GM18505 (cell line): ENCODE results near the gene SAPCD1.

Source experiments
- ATAC-seq: cut with Tn5 transposase; IDR thresholded peaks from one replicate; pipeline ENCODE4 v1.9.1; 2021; ENCODE audit not compliant: unreplicated experiment
- POLR2A ChIP-seq: IDR thresholded peaks from 4 replicates; pipeline ENCODE4 v1.6.1; 2011; ENCODE audit warnings: borderline replicate concordance; ENCODE audit not compliant: insufficient read depth, insufficient read length; ENCODE audit errors: extremely low read depth

The SAPCD1 gene

DNA sequence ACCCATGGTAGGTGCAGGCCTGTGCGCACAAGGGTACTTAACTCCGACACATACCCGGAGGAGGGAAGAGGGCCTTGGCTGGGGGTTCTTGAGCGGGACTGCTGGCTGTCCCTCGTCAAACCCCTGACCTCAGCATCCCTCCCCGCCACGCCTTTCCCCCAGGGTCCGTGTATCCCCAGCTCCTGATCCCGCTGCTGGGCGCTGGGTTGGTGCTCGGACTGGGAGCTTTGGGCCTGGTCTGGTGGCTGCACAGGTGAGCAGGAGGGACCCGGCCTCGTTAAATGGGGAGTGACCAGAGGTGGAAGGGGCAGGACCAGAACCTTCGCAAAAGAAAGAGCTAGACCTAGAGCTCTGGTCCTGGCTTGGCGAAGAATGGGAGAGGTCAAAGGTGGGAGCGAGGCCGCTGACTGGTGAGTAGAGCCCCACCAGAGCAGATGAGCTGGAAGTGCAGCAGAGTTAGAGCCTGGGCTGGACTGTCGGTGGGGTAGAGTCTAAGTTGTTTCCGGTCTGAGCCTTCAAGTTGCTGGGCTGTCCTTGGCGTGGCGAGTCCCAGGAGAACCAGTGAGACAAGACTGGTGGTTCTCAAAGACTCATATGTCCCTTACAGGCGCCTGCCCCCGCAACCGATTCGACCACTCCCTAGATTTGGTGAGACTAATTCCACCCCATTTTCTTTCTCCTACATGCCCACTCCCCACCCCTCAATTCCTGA lies 38.3 kb upstream of the SAPCD1 start:
- no peak for TF ChIP-seq POLR2A
- ATAC-seq, result no peak

DNA sequence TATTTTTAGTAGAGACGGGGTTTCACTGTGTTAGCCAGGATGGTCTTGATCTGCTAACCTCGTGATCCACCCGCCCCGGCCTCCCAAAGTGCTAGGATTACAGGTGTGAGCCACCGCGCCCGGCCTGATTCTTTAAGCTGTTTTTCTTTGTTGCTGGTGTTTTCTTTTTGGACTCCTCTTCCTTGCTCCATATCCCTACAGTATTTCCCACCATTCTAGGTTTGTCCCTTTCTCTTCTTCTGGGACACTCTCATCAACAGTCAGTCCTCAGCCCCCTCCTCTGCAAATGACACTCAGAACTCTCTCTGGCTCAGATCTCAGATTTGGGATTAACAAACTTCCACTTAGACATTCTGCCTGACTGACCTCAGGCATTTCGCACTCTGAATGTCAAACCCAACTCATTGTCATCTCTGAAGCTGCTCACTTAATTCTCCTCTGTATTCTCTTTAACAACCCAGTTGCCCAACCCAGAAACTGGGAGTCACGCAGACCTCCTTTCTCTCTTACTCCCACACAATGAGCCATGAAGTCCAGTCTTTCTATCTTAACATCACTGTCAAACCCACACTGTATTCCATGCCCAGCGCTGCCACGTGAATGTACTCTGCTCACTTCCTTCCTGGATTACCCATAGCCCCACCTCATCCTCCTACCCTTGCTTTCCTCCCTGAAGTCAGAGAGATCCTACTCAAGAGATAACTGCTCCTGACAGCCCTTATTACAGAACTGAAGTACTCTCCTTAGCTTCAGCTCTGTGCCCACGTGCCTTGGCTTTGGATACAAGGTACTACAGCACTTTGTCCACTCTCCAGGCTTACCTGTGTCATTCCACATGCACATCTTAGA lies 36.7 kb upstream of the SAPCD1 start:
- TF ChIP-seq POLR2A, result no peak
- no peak for ATAC-seq

- ATAC-seq, result peak; percentile 7
- peak; percentile 51 for TF ChIP-seq POLR2A
Observed at GRCh38 chr6:31727034-31727716, 35.3 kb upstream of the SAPCD1 start.

- no peak for TF ChIP-seq POLR2A
- ATAC-seq, result peak; percentile 57
Observed at GRCh38 chr6:31727717-31728671, 34.5 kb upstream of the SAPCD1 start.

GRCh38 chr6:31728767-31729514 lies 33.5 kb upstream of the SAPCD1 start, which contains the start of gene DDAH2:
Gene DDAH2, minus strand, starts transcription at chr6:31729299. Its CDS starts 138 bp downstream, at chr6:31729161.
- no peak for ATAC-seq

DNA sequence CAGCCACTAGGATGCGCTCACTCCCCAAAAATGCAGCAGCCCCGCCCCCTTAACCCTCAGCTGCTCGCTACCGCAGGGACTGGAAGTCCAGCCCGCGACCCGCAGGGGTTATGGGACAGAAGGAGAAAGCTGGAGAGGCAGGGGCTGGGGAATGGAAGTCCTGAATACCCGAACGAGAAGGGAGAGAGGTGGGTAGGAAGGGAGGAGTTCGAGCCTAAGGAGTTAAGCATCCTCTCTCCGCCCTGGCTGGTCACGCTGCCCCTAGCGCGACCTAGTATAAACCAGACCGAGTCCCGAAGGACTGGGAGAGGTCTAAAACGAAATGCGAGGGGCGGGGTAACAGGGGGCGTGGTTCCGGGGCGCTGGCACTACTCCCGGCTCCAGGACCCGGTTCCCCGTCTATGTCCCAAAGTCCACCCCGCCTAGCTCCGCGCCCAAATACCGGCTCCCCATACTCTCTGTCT lies 32.9 kb upstream of the SAPCD1 start:
- no peak for TF ChIP-seq POLR2A
- no peak for ATAC-seq

More at GRCh38 chr6:31728767-31729514, 33.5 kb upstream of the SAPCD1 start, which contains the start of gene DDAH2:
- no peak for TF ChIP-seq POLR2A

- peak; percentile 50 for TF ChIP-seq POLR2A
- ATAC-seq, result no peak
Observed at GRCh38 chr6:31729979-31730630, 32.4 kb upstream of the SAPCD1 start.

GRCh38 chr6:31730631-31731086 lies 31.8 kb upstream of the SAPCD1 start:
- ATAC-seq, result no peak
- TF ChIP-seq POLR2A, result no peak

DNA sequence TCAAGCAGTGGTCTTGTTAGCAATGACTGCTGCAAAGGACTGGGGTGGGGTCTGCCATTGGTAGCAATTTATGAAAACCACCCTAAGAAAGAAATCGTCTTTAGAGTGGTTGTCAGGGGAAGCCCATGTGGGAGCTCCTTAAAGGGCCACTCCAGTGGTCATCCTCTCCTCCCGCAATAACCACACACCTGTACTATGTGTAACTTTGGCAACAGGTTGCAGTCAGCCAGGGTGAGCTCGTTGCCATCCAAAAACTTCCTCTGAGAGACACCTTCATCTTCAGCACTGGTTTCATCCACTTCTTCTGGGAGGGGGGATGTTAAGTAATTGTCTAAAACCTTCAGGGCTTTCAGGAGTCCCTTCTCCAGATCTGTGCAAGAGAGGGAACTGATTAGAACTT lies 30.4 kb upstream of the SAPCD1 start:
- ATAC-seq, result no peak
- no peak for TF ChIP-seq POLR2A

GRCh38 chr6:31733734-31734133 lies 28.7 kb upstream of the SAPCD1 start:
- no peak for ATAC-seq
- no peak for TF ChIP-seq POLR2A

GRCh38 chr6:31734247-31734820 lies 28.1 kb upstream of the SAPCD1 start:
- TF ChIP-seq POLR2A, result no peak
- no peak for ATAC-seq
